Upper lobe of left lung (tissue), 4 donors: ENCODE results near the gene ITPRIPL1.

Source experiments
- EP300 ChIP-seq, 4 donors: sonication (generic); formaldehyde crosslinking; IDR thresholded peaks; one replicate each; pipeline ENCODE4 v1.5.1; 2017; ENCODE audit warnings: antibody characterized with exemption in 4 of 4, control low read depth in 2 of 4
- POLR2A ChIP-seq, 4 donors: fragments of 450-650 bp; IDR thresholded peaks; one replicate each; pipeline ENCODE4 v1.5.1; 2016 to 2017; ENCODE audit warnings: antibody characterized with exemption in 4 of 4, mild to moderate bottlenecking in 2 of 4
- TF ChIP-seq, protein P1 (sequence below), 6 experiments: fragments of 450-650 bp in 4 of 6; fragments of 200-600 bp in 2 of 6; sonication (generic) in 2 of 6; IDR thresholded peaks; one replicate each; pipeline ENCODE4 v1.5.1; 2016 to 2019; ENCODE audit warnings: antibody characterized with exemption in 6 of 6

DNA sequence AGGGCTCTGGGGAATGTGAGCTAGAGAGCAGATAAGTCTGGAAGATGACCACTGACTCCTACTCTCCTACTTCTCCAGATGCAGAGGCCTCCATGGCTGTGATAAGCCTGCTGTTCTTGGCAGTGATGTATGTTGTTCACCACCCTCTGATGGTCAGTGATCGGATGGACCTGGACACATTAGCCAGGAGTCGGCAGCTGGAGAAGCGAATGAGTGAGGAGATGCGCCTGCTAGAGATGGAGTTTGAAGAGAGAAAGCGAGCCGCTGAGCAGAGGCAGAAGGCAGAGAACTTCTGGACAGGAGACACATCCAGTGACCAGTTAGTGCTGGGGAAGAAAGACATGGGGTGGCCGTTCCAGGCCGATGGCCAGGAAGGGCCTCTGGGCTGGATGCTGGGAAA lies 1.4 kb downstream of the ITPRIPL1 start:
- no peak for TF ChIP-seq POLR2A (IDR thresholded peaks at IDR 0.05)
- no peak for TF ChIP-seq EP300 (IDR thresholded peaks at IDR 0.05)
- TF ChIP-seq, protein P1, sequence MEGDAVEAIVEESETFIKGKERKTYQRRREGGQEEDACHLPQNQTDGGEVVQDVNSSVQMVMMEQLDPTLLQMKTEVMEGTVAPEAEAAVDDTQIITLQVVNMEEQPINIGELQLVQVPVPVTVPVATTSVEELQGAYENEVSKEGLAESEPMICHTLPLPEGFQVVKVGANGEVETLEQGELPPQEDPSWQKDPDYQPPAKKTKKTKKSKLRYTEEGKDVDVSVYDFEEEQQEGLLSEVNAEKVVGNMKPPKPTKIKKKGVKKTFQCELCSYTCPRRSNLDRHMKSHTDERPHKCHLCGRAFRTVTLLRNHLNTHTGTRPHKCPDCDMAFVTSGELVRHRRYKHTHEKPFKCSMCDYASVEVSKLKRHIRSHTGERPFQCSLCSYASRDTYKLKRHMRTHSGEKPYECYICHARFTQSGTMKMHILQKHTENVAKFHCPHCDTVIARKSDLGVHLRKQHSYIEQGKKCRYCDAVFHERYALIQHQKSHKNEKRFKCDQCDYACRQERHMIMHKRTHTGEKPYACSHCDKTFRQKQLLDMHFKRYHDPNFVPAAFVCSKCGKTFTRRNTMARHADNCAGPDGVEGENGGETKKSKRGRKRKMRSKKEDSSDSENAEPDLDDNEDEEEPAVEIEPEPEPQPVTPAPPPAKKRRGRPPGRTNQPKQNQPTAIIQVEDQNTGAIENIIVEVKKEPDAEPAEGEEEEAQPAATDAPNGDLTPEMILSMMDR (IDR thresholded peaks at IDR 0.05) = no peak
